Panc1 (cell line): Measurements from ENCODE around the gene PLPP4. TPM values are rescaled to one million over a fixed set of nuclear protein-coding genes. Genes with fewer than 3 reads are reported as not detected.

Source experiments
- ATAC-seq: fragments of 200-7000 bp; cut with Tn5 transposase; 2 replicates; pipeline ENCODE4 v1.9.1; 2020; ENCODE audit warnings: mild to moderate bottlenecking, moderate library complexity
- BruUV-seq: library from RNA; stranded (reverse); fragments of 400-500 nt; replicated peaks from 2 replicates; lab custom pipeline; 2021; lab: Mats Ljungman, UMichigan
- CTCF ChIA-PET: fragments of 300-600 bp; sonication (Branson Sonifier 250); formaldehyde crosslinking; loops from one replicate; lab custom pipeline; 2022; ENCODE audit warnings: antibody characterized with exemption; lab: Charles Lee
- POLR2A ChIA-PET: fragments of 300-600 bp; sonication (Branson Sonifier 250); formaldehyde crosslinking; loops from one replicate; lab custom pipeline; 2022; ENCODE audit warnings: antibody characterized with exemption; lab: Charles Lee
- DNase-seq: peaks from one replicate; pipeline ENCODE4 v3.0.0-alpha.2; 2010; ENCODE audit warnings: low read depth, low spot score
- H3K27ac ChIP-seq: 2 replicates; pipeline ENCODE4 v1.5.1; 2011; ENCODE audit warnings: mild to moderate bottlenecking, low read length, inconsistent platforms
- H3K27me3 ChIP-seq: fragments of 200-500 bp; sonication (Bioruptor generic); 2 replicates; pipeline ENCODE4 v1.6.0; 2014; ENCODE audit warnings: low read length, inconsistent platforms; ENCODE audit not compliant: control insufficient read depth, insufficient read depth
- H3K36me3 ChIP-seq: fragments of 200-500 bp; sonication (Bioruptor generic); 2 replicates; pipeline ENCODE4 v1.5.1; 2014; ENCODE audit warnings: inconsistent platforms, mild to moderate bottlenecking, low read length, moderate library complexity; ENCODE audit not compliant: control insufficient read depth, insufficient read depth
- H3K4me1 ChIP-seq: 2 replicates; pipeline ENCODE4 v1.5.1; 2011; ENCODE audit warnings: inconsistent platforms, mild to moderate bottlenecking, low read length, moderate library complexity; ENCODE audit not compliant: control insufficient read depth, insufficient read depth
- H3K4me3 ChIP-seq, 2 experiments: 2 replicates each; pipeline ENCODE4 v1.5.1; 2011 to 2012; ENCODE audit warnings: low read depth in 2 of 2, low read length in 2 of 2, mild to moderate bottlenecking in 2 of 2, inconsistent platforms in 1 of 2, moderate library complexity in 1 of 2
- H3K9me3 ChIP-seq: fragments of 200-500 bp; sonication (Bioruptor generic); 2 replicates; pipeline ENCODE4 v1.5.1; 2014; ENCODE audit warnings: low read depth, mild to moderate bottlenecking, inconsistent platforms, low read length, moderate library complexity; ENCODE audit not compliant: control insufficient read depth, insufficient read depth
- POLR2AphosphoS5 ChIP-seq: IDR thresholded peaks from 2 replicates; pipeline ENCODE4 v1.6.1; 2012; ENCODE audit warnings: mild to moderate bottlenecking, low read depth, low read length, moderate library complexity
- SIN3A ChIP-seq: IDR thresholded peaks from 2 replicates; pipeline ENCODE4 v1.6.1; 2012; ENCODE audit warnings: low read depth, mild to moderate bottlenecking, low read length, moderate library complexity, borderline replicate concordance; ENCODE audit not compliant: insufficient read depth
- TCF7L2 ChIP-seq: IDR thresholded peaks from 2 replicates; pipeline ENCODE4 v1.6.1; 2011; ENCODE audit warnings: mild to moderate bottlenecking, low read depth, low read length, inconsistent platforms
- in situ Hi-C: cut with HindIII; loops from 2 replicates; pipeline ENCODE4 v1.10.0; 2016; ENCODE audit warnings: low sequenced_read_pairs, low pct_unique_long_range_greater_than_20kb
- intact Hi-C: fragments of 100-400 bp; cut with micrococcal nuclease; formaldehyde crosslinking; loops from one replicate; pipeline ENCODE4 v1.10.0; 2022; ENCODE audit not compliant: unreplicated experiment
- total RNA-seq: library from RNA; stranded (reverse); gene quantifications from one replicate; pipeline ENCODE4 v1.2.1, GENCODE V29; 2021; ENCODE audit not compliant: unreplicated experiment
- TF ChIP-seq, protein P1 (sequence below), 2 experiments: IDR thresholded peaks; 2 replicates each; pipeline ENCODE4 v1.6.1; 2011 to 2012; ENCODE audit warnings: low read depth in 2 of 2, control low read depth in 1 of 2, low read length in 1 of 2, mild to moderate bottlenecking in 1 of 2, moderate library complexity in 1 of 2; ENCODE audit not compliant: insufficient read depth in 1 of 2
- TF ChIP-seq, protein P2 (sequence below): fragments of 450-650 bp; IDR thresholded peaks from 2 replicates; pipeline ENCODE4 v1.5.1; 2017; ENCODE audit warnings: mild to moderate bottlenecking

The PLPP4 gene
- total RNA-seq, 1 experiment from 2014 or later, result 0.18 TPM

GRCh38 chr10:120571266-120571665 lies 114.2 kb downstream of the PLPP4 start:
- CTCF ChIA-PET, result no interaction called here
- in situ Hi-C loops (no loop called here), intact Hi-C loops (no loop called here)
- no TSS peak for BruUV-seq
- Histone ChIP-seq H3K27me3 (no peaks in the 10 kb centered on the region), H3K27ac (no peak overlapping the region), H3K4me1 (no peaks in the 10 kb centered on the region), H3K4me3 (no peak overlapping the region), H3K9me3 (no peaks in the 10 kb centered on the region), H3K36me3 (no peaks in the 10 kb centered on the region)
- DNase-seq, result no peak
- POLR2A ChIA-PET, result no interaction called here
- TF ChIP-seq POLR2AphosphoS5 (no peak), SIN3A (no peak), TCF7L2 (no peak)
- TF ChIP-seq, protein P1, sequence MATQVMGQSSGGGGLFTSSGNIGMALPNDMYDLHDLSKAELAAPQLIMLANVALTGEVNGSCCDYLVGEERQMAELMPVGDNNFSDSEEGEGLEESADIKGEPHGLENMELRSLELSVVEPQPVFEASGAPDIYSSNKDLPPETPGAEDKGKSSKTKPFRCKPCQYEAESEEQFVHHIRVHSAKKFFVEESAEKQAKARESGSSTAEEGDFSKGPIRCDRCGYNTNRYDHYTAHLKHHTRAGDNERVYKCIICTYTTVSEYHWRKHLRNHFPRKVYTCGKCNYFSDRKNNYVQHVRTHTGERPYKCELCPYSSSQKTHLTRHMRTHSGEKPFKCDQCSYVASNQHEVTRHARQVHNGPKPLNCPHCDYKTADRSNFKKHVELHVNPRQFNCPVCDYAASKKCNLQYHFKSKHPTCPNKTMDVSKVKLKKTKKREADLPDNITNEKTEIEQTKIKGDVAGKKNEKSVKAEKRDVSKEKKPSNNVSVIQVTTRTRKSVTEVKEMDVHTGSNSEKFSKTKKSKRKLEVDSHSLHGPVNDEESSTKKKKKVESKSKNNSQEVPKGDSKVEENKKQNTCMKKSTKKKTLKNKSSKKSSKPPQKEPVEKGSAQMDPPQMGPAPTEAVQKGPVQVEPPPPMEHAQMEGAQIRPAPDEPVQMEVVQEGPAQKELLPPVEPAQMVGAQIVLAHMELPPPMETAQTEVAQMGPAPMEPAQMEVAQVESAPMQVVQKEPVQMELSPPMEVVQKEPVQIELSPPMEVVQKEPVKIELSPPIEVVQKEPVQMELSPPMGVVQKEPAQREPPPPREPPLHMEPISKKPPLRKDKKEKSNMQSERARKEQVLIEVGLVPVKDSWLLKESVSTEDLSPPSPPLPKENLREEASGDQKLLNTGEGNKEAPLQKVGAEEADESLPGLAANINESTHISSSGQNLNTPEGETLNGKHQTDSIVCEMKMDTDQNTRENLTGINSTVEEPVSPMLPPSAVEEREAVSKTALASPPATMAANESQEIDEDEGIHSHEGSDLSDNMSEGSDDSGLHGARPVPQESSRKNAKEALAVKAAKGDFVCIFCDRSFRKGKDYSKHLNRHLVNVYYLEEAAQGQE (IDR thresholded peaks at IDR 0.05; ENCODE audit: insufficient read depth in 1 of 2, low read depth in 2 of 2, low read length in 1 of 2), result no peak
- TF ChIP-seq, protein P2, sequence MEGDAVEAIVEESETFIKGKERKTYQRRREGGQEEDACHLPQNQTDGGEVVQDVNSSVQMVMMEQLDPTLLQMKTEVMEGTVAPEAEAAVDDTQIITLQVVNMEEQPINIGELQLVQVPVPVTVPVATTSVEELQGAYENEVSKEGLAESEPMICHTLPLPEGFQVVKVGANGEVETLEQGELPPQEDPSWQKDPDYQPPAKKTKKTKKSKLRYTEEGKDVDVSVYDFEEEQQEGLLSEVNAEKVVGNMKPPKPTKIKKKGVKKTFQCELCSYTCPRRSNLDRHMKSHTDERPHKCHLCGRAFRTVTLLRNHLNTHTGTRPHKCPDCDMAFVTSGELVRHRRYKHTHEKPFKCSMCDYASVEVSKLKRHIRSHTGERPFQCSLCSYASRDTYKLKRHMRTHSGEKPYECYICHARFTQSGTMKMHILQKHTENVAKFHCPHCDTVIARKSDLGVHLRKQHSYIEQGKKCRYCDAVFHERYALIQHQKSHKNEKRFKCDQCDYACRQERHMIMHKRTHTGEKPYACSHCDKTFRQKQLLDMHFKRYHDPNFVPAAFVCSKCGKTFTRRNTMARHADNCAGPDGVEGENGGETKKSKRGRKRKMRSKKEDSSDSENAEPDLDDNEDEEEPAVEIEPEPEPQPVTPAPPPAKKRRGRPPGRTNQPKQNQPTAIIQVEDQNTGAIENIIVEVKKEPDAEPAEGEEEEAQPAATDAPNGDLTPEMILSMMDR, result no peak
- ATAC-seq, result no peak

GRCh38 chr10:120572307-120572706 lies 115.3 kb downstream of the PLPP4 start:
- H3K27ac ChIP-seq, result no peak overlapping the region
- POLR2A ChIA-PET, result interaction anchor here (0.7 kb wide), 1 partner anchor 526 kb away, joined by 3 read pairs; no protein-coding TSS in a partner anchor
- no peaks in the 10 kb centered on the region for H3K27me3 ChIP-seq
- DNase-seq (no peak), ATAC-seq (no peak)
- H3K4me1 ChIP-seq, result no peaks in the 10 kb centered on the region
- H3K4me3 ChIP-seq, result no peak overlapping the region
- H3K9me3 ChIP-seq, result no peaks in the 10 kb centered on the region
- no peaks in the 10 kb centered on the region for H3K36me3 ChIP-seq
- in situ Hi-C loops (no loop called here), intact Hi-C loops (no loop called here)
- no peak for TF ChIP-seq POLR2AphosphoS5
- no peak for TF ChIP-seq TCF7L2
- TF ChIP-seq, protein P2, result no peak
- TF ChIP-seq, protein P1 (IDR thresholded peaks at IDR 0.05; ENCODE audit: insufficient read depth in 1 of 2, low read depth in 2 of 2, low read length in 1 of 2), result no peak
- TF ChIP-seq SIN3A, result no peak
- CTCF ChIA-PET, result no interaction called here
- no TSS peak for BruUV-seq
